ENCODE data around the gene KIAA1217.

DNA sequence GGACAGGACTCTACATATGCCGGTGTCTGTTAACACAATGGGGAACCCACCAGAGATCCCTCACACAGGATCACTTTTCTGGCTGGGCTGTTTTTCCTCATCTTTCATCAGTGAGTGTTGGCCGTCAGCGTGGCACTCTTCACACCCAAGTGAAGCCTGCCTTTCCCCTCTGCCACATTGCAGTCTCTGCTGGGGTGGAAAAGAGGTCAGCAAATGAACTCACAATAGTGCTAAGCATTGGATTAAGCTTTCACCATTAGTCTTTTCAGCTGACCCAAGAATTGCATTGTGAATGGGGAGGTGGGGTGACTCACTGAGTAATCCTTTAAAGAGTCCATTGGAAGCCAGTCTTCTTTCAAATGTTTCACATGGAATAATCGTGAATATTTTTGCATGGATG lies 143.0 kb downstream of the KIAA1217 start:
- TF ChIP-seq POLR2A (IDR thresholded peaks at IDR 0.05; ENCODE audit: low read length): no peak
- TF ChIP-seq GATA1 (IDR thresholded peaks at IDR 0.05; ENCODE audit: low read depth, low read length): no peak
